RKO (cell line): ENCODE data around the gene SPIC.
"Not testable (repeated sequence)": the region's sequence is repeated elsewhere in the genome, so short reads cannot be mapped to it uniquely, and the experiment has no call there.

Source experiments
- DNase-seq: peaks from one replicate; pipeline ENCODE4 v3.0.0-alpha.2; 2016; ENCODE audit warnings: low spot score

Gene SPIC

DNA sequence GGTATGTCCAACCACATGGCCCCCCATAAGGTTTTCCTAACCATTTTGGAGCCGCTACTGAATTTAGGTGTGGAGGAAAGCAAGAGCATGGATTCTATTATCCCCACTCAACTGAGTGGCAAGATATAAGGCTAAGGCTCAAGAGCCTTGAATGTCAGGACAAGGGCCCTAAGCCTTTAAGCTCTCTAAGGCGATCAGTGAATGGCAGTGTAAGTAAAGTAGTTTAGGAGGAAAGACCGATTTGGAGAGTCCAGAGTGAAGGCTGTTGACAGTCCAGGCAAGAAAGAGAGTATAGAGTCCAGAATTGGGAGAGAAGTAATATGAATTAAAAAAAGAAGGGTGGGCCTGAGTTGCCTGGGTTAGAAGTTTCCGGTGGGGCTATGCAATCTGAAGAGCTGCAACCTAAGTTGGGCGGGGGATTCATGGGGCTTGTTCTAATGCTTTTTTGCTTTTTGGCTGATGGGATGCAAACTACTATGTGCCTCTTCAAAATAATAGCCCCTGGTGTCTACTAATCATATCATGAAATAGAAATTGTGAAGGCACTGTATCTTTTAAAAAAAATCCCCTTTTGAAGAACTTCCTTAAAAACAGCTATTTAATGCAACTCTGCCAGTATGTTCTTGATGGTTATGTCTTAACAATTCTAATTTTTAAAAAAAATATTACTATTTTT, at the start of gene SPIC:
SPIC (plus strand) TSS at position 626 of the 676 bp plus-strand sequence. CDS start 1,569 bp downstream, outside the sequence.
- DNase-seq: no peak

DNA sequence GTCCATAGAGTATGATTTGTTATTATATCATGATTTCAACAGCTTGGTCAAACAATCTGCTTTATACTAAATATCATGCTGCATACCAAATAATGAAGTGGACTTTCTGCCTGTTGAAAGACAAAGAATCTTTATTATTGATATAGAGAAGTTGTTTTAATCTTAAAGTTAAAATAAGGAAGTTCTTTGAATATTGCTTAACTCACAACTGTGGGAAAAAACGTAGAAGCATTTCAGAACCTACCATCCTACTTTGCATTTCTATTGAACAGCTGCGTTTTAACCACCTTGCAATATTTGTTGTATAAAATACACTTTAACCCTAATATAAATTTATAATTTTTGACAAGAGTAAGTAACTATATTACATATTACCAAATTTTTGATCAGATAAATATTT, 44.7 kb upstream of the SPIC start:
- DNase-seq: no peak

DNA sequence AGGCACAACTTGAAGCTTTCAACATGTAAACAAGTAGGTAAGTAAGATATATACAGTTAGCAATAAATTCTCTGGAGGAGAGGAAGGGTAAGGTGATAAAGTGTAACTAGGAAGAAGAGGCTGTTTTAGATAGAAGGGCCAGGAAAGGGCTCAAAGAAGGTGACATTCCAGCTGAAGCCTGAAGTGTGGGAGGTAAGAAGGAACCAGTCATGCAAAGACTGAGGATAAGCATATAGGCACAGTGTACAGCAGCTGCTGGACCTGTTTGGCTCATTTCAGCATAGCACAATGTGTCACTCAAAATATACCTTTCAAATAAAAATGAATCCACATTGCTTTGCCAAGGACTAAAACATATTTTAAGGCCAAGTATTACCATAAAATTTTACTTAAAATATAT, 39.0 kb upstream of the SPIC start:
- DNase-seq: no peak

DNA sequence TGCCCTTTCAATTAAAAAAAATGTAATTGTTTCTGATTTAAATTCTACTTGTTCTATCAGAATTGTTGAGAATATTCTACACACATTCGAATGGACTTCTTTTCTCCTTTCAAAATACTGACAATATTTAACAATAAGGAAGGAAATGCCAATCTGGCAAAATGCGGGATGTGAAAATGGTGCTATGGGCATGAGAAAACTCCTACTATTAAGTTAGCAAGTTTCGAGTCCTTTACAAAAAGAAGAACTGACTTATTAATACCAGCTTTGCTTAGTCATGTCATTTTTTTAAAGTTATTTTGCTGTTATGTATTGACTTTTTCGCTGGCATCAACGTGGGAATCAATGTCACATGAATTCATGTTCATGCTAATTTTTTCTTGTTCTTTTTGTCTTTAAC, 35.9 kb upstream of the SPIC start:
- no peak for DNase-seq

DNA sequence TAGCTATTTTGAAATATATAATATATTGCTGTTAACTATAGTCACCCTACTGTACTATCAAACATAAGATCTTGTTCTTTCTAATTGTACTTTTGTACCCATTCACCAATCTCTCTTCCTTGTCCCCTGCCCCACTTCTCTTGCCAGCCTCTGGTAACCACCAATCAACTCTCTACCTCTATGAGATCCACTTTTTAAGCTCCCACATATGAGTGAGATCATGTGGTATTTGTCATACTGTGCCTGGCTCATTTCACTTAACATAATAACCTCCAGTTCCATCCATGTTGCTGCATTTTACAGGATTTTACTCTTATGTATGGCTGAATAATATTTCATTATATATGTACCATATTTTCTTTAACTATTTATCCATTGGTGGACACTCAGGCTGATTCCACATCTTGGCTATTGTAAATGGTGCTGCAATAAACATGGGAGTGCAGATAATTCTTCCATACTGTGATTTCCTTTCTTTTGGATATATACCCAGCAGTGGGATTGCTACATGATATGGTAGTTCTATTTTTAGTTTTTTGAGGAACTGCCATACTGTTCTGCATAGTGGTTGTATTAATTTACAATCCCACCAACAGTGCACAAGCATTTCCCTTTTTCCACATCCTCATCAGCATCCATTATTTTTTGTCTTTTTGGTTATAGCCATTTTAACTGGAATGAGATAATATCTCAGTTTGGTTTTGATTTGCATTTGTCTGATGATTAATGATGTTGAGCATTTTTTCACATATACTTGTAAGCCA, 33.5 kb upstream of the SPIC start:
- no peak for DNase-seq

DNA sequence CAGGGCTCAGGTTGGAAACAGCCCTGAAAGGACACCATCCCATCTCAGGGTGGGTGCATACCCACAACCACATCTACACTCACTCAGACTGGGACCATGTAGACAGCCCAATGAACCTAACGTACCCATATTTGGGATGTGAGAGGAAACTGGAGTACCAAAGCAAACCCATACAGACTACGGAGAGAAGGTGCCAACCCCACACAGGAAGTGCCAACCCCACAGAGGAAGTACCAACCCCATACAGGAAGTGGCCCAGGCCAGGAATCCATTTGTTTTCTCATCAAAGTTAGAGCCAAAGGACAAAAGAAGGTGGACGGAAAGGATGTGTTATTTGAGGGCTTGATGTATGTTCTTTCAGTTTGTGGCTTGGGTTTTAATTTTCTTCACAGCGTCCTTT, 19.5 kb upstream of the SPIC start:
- no peak for DNase-seq

DNA sequence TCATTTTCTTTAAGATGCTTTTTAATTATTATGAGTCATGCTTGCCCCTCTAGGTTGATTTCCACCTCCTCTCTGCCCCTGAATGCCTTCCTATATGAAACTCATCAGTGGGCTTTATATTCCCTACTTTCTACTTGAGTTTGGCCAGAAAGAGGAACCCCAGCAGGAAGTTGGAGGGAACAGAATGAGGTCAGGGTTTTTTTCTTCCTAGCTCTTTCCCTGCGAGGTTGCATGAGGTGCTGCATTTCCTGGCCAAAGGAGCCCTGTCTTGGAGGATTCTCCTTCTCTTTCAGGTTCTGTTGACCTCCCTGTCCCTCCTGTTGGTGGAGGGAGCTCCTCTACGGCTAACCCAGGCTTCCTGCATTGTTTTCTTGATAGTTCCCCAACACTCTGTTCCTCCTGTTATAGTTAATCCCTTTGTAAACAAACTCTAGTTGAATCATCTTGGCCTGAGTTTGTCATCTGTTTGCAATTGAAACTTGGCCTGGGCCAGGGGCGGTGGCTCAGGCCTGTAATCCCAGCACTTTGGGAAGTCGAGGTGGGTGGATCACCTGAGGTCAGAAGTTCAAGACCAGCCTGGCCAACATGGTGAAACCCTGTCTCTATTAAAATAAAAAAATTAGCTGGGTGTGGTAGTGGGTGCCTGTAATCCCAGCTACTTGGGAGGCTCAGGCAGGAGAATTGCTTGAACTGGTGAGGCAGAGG, 15.3 kb upstream of the SPIC start:
- DNase-seq: peak; percentile 32

DNA sequence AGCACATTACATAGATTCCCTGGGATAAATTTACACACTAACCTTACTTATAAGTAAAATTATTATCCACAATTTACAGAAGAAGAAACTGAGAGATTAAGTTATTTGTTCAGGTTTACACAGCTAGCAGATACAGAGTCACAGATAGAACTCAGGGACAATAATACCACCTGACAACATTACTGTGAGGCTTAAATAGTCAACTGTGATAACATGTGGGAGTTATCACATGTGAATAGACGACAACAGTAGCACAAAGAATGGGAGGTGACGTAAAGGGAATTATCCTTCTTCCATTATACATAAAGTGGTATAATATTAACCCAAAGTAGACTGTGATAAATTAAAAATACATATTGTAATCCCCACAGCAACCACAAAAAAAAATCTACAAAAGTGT, 6.2 kb upstream of the SPIC start:
- no peak for DNase-seq

DNA sequence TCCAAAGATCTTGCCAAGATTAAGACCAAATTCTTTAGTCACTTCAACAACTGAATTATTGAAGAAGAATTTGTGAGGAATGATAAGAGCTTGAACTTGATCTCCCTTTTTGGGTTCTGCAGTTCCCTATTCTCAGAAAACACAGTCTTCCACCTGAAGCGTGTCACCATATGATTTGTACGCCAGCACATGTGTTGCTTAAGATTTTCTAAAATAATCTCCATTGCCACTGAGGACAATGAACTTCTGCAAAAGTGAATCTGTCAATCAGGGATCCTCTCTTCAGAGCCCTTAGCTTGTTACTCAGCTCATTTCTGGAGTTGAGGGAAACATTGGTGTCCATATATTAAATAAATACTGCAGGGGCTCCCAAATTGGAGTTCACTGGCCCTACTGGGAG, 4.2 kb upstream of the SPIC start:
- no peak for DNase-seq

DNA sequence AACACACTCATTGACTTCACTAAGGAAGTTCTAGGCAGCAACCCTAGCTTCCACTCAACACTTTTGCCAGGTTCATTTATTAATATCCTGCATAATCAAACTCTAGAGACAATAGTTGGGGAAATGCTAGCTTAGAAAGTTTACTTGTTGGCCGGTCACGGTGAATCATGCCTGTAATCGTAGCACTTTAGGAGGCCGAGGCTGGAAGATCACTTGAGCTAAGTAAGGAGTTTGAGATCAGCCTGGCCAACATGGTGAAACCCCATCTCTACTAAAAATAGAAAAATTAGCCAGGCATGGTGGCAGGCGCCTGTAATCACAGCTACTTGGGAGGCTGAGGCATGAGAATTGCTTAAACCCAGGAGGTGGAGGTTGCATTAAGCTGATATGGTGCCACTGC, 3.3 kb upstream of the SPIC start:
- not testable (repeated sequence) for DNase-seq

DNA sequence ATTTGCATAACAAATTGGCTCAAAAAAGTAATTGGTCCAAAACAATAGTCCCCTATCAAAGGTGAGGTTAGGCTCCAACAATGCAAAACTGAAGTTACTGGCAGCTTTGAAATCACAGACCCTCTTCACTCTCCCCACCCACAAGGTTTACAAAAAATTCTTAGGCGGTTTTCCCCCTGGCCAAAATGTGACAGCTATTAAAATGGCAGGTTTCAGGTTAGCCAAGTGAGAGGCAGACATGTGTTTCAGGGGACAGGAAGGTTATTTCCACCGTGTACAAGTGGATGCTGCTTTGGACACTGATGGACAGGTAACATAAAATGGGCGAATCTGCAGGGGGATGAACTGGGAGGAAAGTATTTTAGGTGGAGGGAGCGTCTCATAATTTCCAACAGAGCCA, 888 bp upstream of the SPIC start:
- no peak for DNase-seq

DNA sequence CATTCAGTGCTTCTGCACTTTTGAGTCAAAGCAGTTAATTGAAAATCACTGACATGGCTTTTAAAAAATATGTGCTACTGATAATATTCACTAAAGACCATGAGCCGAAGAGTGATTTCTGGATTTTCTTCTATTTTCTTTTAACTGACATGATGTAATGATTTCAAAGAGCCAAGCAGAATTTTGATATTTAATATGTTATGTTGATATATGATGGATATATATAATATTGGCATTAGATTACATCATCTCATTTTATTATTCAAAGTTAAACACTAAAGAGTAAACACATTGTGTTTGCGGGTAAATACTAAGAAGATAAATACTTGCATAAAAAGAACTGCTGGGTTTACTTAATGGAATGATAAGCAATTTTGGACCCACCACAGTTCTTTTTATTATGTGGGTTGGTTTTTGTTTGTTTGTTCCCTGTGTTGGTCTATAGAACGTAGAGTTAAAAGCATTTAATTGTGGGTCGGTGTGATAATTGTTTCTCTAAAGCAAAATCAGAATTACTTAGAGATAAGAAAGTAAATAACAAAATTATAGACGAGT, 692 bp downstream of the SPIC start:
- DNase-seq: no peak

DNA sequence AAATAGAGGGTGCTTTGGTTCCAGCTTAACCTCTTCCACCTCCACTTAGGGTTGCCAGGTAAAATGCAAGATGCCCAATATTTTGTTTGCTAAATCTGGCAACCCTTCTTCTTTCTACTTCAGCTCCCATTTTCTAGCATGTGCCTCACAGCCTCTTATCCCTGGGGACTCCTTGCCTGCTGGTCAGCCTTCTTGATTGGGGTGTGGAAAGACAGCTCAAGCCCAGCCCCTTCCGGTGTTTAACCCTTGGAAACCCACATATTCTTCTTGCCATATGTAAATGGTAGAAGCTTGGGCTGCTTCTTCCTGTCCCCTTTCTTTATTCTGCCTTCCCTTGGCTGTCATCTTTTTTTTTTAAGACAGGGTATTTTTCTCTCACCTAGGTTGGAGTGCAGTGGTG, 5.7 kb downstream of the SPIC start:
- no peak for DNase-seq

DNA sequence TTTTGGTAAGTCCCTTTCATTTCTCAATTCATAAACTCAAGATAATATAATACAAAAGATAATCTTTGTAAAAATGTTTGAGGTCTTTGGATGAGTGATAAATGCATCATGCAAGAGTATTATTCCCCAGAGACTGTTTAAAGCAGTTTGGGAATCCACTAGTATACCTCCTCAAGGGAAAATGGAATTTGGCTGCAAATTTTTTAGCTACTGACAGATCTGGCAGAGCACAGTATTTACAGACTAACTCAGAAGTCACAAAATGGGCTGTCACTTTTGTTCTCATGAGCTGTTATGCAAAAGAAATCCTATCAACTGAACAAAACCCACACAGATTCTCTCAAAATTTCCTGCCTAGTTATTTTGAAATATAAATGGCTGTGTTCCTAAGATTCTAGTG, 9.9 kb downstream of the SPIC start:
- DNase-seq: no peak

DNA sequence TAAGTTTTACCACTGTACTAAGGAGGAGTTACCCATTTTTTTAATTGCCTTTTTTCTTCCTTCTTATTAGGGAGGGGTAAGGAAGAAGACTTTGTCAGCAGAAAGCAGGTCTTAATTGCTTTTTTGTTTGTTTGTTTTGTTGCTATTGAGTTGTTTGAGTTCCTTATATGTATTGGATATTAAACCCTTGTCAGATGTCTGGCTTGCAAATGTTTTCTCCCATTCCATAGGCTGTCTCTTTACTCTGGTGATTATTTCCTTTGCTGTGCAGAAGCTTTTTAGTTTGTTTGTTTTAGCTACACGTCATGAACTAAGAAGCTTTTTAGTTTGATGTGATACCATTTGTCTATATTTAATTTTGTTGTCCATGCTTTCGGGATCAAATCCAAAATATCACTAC, 13.3 kb downstream of the SPIC start:
- no peak for DNase-seq

DNA sequence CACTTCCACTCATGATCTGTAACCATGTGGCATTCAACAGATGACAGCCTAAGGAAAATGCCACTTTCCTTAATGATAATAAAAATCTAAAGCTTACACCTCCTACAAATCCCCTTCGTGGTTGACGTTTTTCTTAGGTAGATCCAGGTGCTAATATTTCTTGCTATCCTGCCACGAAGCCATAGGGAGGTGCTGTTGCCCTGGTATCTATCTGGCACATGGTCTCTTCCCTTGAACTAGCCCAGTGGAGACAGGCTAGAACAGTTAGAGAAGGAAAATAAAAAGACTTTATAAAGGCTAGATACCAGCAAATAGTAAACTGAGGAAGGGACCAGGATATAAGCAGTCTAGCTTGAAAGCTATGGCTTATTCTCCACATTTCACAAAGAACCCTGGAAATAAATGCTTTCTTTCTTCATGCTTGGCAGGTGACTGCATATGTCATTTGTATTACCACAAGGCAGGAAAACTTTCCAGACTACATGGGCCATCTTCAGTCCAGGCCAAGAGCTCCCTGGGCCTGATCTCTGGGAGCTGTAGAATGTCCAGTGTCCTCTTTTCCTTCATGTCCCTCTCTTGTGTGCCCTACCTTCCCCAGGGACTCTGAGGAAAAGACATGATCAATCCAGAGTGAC, 15.3 kb downstream of the SPIC start:
- peak; percentile 43 for DNase-seq

DNA sequence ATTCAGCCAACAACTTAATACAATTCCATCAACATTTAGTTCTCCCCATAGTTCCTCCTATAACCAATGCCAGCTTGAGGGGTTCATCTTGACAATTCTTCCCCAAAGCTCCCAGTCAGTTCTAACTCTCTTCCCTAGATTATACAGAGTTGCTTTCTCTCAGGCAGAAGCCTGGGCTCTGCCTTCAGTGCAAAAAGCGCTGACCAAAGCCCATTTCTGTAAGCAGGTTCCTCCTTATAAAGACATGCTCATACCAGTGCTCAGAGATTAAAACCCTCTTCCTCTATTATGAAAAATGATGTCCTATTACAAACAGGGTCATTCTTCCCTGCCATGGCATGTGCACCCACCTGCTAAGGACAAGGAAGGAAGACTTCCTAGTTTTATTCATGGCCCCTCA, 16.2 kb downstream of the SPIC start:
- no peak for DNase-seq

DNA sequence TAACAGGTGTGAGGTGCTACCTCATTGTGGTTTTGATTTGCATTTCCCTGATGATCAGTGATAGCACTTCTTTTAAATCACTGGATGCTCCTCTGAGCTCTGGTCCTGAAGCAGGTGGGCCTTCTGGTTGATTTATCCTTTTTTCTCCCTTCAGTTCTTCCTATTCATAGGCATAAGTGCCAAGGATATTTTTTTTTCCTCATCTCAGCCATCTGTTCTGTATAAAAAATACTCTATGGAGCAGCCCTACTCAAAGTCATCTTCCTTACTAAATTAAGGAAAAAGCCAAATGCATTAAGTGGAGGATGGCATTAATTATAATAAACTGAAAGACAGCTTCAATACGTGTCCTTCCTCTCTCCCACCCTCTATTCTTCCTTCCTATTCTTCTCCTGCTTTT, 18.4 kb downstream of the SPIC start:
- no peak for DNase-seq

DNA sequence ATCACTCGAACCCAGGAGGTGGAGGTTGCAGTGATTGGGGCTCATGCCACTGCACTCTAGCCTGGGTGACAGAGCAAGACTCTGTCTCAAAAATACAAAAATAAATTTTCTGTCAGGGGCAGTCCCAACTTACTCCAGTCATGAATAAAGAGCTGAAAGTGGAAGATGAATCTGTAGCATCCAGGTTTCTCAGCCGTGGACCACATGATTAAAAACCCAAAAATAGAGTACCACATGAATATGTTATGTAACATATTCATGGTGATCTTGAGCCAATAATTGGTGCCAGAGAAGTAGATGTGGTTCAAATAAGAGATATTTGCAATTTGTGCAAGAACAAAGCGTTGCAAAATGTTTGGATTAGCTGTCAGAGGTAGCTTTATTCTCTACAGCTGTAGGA, 23.1 kb downstream of the SPIC start:
- no peak for DNase-seq

DNA sequence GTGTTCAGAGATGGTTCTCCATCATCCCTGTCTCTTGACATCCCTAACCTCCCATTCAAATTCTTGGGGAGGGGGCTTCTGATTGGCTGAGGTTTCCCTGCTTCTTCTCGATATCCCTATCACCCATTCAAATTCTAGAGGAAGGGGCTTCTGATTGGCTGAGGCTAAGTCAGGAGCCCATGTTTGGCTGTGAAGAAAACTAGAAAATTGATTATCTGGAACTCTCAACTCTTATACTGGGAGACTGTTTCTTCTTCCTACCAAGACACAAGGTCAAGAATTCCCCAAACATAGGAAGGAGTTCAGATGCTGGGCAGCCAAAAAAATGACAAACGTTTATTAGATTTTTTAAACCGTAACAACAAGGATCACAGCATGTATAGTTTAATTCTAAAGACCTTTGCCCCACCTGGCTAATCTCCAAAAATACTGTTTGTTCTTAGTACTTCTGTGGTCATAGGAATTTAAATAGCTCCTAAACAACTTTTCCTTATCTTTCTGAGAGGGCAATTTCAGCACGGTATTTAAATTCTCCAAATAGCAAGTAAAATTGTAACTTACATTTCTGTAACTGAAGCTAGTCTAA, 26.4 kb downstream of the SPIC start:
- no peak for DNase-seq

DNA sequence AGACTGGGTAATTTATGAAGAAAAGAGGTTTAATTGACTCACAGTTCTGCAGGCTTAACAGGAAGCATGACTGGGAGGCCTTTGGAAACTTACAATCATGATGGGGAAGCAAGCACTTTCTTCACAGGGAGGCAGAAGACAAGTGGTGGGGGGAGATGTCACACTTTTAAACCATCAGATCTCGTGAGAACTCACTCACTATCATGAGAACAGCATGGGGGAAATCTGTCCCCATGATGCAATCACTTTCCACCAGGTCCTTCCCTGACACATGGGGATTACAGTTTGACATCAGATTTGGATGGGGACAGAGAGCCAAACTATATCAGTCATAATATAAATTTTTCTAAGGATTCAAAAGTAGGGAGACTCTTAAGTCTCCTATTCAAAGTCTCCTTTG, 46.0 kb downstream of the SPIC start:
- no peak for DNase-seq

DNA sequence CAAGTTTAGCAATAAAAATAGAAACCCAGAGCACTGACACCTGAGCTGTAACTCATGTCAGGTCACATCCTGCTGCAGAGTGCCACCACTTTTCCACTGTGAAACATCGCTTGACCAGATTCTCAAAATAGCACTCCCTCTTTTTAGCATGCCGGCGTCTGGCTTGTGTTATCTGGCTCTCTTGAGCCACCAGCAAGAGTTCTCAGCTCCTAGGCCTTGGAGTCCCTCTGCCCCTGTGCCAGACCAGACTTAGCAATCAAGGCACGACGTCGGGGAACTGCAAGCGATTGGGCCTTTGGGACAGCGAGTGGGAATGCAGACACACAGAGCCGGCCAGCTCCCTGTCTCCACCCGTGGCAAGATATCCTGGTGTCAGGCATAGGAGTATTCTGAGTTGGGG, 52.5 kb downstream of the SPIC start:
- no peak for DNase-seq
